Midbrain (tissue), 1 donor: ENCODE data around the gene TLE1.
"Not testable (repeated sequence)": the region's sequence is repeated elsewhere in the genome, so short reads cannot be mapped to it uniquely, and the experiment has no call there.

ENCODE experiments used
- DNase-seq: peaks from one replicate; lab custom pipeline; 2025; lab: John Stamatoyannopoulos, UW

TLE1 gene

GRCh38 chr9:81599837-81600236, 89.5 kb downstream of the TLE1 start:
- no peak for DNase-seq

DNA sequence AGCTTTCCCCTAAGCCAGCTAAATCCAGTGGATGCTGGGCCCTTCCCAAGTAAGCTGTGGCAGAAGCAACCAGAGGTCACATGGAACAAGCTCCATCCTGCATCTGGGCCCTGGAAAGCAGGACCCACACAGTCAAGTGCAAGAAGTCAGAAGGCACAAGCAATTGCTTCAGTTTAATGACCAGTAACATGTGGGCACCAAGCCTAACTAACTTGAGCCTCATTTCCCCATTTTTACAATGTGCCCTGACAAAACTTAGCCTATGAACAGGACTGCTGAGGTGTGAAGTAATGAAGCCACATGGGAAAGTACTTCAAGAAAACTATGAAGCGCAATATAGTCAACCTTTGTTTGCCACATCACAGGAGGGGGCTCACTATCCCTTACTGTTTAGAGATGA, 90.5 kb downstream of the TLE1 start:
- no peak for DNase-seq

DNA sequence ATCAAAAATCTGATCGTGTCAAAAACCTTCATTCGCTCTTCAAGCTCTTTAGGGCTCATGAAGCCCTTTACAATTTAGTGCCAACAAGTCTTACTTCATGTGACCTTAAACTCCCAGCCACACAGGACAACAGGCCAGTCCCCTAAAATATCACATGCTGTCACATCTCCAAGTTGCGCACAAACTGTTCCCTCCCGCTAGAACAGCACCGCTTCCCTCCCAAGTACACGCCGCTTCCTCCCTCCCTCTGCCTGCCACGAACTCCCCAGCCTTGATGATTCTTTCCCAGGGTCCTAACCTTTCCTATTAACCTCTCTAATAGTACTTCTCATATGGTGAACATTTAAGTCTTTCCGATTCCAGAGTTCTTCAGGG, 91.2 kb downstream of the TLE1 start:
- no peak for DNase-seq

DNA sequence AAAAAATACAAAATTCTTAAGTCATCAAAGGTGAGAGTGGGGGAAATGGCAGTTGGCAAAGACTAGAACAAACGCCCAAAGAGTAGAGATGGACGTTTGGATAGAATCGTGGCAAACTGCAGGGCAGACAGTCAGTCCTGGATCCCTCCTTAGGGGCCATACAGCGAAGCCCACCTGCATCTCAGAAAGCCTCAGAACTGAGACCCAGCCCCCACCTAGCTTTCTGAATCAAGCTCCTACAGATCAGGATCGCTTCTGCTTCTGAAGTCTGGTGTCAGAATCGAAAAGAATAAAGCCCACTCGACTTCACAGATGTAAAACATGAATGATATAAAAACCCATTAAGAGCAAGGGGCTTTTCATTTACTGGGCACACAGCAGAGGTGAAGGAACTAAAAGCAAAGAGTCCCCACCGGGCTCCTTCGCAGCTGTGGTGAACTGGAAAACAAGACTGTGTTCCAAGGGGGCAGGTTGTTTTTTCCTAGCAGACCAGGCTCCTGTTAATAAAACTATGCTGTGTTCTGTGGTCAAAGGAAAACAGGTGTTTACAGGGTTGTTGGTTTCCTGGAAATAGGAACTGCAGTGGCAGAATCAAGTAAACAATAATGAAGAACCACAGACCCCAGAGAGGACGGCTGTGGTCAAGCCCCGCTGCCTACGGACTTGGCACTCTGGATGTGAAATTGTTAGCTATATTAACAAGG, 91.8 kb downstream of the TLE1 start:
- no peak for DNase-seq

GRCh38 chr9:81596679-81597418, 92.5 kb downstream of the TLE1 start:
- DNase-seq: no peak

DNA sequence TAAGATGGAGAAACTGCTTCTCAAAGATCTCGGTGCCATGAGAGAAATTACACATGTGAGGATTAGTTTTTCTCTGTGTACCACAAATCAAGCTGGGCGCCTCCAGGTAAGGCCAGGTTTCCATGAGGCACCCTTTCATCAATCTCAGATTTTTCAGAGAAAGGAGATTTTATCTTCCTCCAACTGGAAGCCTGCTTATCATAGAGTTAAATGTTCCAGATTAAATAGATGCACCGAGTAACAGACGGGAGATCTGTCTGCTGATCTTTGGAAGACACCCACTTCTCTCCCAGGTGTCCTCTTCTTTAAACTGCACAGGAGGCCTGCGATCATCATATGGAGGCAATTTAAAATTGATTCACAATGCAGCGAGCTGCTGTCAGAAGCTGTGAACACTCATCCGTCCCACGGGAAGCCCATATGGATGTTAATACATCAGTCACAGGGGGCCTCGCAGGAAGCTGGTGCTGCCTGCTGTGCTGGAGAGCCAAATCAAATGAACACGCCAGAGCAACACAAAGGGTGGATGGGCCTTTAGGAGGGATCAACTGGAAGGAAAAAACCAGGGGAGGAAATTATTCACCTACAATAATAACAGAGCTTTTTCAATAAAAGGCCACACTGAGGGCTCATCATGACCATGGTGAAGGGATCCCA, 93.3 kb downstream of the TLE1 start:
- no peak for DNase-seq

GRCh38 chr9:81595293-81595692, 94.1 kb downstream of the TLE1 start:
- DNase-seq: not testable (repeated sequence)

- no peak for DNase-seq
These were observed 94.9 kb downstream of the TLE1 start for GRCh38 chr9:81594415-81594814.

- DNase-seq: no peak
These were observed 96.5 kb downstream of the TLE1 start for GRCh38 chr9:81592887-81593266.

GRCh38 chr9:81591791-81592190, 97.6 kb downstream of the TLE1 start:
- no peak for DNase-seq

DNA sequence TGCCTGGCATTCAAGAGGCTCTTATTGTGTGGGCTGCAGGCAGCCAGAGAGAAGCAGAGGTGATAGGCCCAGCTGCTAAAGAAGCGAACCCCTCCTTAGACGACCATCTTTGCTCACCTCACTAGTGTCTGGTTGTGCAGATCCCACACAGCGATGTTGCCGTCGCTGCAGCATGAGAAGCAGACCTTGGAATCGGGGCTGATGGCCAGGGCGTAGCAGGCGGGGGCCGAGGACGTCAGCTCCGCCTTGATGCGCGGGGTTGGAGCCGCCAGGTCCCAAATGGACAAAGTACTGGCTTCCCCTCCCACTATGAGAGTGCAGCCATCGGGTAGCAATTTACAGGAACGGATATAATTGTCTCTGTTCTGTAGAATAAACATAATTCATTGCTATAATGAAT, 98.7 kb downstream of the TLE1 start:
- DNase-seq: no peak

DNA sequence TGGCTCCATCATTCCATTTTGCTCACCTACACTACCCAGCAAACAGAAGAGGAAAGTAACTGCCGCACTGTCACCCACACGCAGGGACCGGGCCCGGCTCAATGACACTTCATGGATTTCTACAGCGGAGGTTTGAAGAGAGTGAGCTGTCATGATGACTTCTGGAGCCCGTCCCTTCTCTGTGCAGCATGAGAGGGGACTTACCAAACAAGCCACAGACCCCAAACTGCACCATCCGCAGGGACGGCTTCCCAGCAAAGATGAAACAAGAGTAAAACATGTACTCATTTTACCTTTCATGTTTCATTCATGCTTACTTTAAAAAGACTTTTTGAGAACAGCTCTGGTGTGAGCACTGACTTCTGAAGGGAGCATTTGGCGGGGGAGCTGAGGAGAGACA, 99.5 kb downstream of the TLE1 start:
- no peak for DNase-seq

- no peak for DNase-seq
These were observed 100.0 kb downstream of the TLE1 start for GRCh38 chr9:81589392-81589791.

GRCh38 chr9:81588148-81588871, 101.0 kb downstream of the TLE1 start:
- no peak for DNase-seq

DNA sequence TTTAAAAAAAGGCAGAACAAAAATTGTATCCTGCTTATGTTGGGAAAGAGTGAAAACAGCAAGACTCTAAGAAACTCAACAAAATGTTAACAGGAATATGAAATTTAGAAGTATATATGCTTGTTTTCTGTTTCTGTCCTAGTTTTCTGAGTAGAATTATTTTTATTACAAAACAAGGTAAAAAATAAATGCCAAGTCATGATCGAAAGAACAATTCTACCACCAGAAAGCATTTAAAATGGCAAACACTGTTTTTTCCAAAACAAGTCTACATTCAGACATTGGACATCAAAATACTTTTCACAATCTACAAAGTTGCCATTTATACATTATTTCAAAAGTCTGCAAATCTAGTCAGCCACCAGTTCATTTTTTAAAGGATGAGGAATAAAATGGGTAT, 102.6 kb downstream of the TLE1 start:
- DNase-seq: no peak

- DNase-seq: no peak
These were observed 104.1 kb downstream of the TLE1 start for GRCh38 chr9:81585191-81585763.

DNA sequence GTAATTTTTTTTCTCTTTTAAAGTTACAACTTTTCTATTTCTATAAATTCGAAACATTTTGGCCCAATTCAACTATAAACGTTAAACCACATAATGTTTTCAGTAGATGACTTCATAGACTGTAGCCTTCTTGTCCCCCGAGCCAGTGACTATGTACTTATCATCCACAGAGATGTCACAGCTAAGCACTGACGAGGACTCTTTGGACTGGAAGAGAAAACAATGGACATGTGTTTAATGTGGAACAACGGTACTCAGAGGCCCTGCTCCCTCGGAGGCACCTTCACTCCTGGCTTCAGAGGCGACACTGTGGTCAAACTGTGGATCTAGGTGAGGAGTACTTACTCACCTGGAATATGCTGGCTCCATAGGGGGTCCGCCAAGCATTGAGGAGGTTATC, 105.2 kb downstream of the TLE1 start:
- DNase-seq: no peak

GRCh38 chr9:81581986-81582385, 107.4 kb downstream of the TLE1 start:
- DNase-seq: no peak

GRCh38 chr9:81579381-81579780, 110.0 kb downstream of the TLE1 start:
- no peak for DNase-seq

DNA sequence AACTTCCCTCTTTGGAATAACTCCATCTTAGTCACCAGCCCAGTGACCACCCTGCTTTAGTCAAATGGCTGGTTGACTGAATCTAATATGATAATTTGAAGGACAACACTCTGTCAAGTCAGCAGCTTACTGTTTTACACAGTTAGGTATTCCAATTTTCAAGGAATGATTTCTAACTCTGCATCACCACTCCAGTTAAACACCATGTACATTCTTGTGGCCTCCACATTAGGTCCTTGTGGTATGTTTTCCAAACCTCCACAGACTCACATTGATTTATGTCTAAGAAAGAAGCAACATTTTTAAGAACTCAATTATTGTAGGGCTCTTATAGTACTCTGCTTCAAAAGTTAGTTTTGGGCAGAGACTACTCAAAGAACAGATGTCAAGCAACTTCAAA, 110.7 kb downstream of the TLE1 start:
- DNase-seq: no peak

DNA sequence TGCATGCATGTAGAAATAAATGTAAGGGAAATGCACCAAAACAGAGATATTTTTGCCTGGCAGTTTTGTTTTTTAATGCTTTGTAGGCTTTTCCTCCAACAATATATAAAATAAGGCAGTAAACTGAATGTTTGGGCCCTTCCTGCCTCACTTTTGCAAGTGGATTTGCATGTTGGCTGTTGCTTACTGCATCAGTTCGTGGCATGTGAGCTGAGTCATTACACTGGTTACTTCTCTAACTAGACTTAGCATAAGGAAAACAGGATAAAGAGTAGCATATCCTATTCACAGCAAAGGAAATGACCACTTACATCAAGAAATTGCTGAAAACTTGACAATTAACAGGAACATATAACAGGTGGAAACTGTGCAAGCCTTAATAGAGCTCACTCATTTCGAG, 113.4 kb downstream of the TLE1 start:
- DNase-seq: no peak

DNA sequence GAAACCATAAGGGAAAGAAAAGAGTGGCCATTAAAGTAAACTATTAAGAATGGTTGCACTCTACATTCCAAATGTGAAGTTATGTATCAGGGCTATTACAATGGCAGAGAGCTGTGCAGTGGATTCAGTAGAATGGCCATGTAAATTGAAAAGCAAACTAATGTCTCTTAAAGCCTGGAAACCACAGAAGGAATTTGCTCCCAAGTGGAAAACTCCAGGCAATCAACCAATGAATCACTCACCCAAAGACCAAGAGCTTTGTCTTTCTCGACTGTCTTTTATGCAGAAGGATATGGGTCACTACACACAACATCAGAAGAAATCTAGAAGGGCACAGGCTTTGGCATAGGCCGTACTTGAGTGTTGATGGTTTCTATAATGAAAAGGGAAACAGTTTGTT, 114.9 kb downstream of the TLE1 start:
- DNase-seq: no peak
